ENCODE data around the gene PRKAA2.

Gene PRKAA2

DNA sequence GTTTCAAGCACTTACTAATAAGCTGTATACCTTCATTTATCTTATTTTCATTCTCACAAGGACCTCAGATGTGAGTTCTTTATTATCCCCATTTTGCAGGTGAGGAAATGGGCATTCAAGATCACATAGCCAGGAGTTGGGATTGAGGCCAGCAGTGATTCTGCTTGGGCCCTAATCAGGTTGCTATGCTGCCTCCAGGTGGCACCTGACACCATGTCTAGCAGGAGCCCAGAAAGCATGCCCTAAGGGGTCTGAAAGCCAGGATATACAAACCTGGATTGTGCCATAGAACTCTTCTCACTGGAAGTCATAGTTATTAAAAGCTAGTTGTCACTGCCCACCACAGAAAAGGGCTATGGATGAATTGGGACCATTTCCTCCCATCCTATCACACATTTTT is 113.0 kb downstream of the PRKAA2 start:
- TF ChIP-seq, protein P1, sequence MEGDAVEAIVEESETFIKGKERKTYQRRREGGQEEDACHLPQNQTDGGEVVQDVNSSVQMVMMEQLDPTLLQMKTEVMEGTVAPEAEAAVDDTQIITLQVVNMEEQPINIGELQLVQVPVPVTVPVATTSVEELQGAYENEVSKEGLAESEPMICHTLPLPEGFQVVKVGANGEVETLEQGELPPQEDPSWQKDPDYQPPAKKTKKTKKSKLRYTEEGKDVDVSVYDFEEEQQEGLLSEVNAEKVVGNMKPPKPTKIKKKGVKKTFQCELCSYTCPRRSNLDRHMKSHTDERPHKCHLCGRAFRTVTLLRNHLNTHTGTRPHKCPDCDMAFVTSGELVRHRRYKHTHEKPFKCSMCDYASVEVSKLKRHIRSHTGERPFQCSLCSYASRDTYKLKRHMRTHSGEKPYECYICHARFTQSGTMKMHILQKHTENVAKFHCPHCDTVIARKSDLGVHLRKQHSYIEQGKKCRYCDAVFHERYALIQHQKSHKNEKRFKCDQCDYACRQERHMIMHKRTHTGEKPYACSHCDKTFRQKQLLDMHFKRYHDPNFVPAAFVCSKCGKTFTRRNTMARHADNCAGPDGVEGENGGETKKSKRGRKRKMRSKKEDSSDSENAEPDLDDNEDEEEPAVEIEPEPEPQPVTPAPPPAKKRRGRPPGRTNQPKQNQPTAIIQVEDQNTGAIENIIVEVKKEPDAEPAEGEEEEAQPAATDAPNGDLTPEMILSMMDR (IDR thresholded peaks at IDR 0.05; ENCODE audit: insufficient read depth, low read length, poor library complexity, severe bottlenecking) = peak; percentile 9
- no peaks in the 10 kb centered on the region for H3K27me3 ChIP-seq (replicated peaks; ENCODE audit: control insufficient read depth, insufficient read depth, low read length)
- DNase-seq (ENCODE audit: extremely low read depth, insufficient read length) = no peak
- H3K4me3 ChIP-seq (replicated peaks; ENCODE audit: low read depth, low read length) = no peak overlapping the region
- H3K36me3 ChIP-seq (ENCODE audit: control insufficient read depth, insufficient read depth, low read length) = no peaks in the 10 kb centered on the region

DNA sequence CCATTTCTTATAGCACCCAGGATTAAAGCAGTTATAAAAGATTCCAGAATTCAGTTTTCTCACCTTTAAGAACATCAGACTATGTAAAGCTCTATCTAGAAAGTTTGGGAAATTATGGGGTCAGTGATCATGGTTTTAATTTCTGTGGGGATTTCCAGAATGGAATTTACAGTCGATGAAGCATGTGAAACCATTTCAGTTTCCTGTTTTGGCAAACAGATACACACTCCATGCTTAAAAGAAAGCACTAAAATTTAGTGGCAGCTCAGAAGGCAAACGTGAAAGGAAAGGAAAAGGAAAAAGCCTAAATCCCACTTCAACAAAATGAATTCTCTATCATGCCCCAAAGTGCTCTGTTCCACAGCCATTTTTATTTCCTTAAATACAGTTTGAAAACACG is 113.7 kb downstream of the PRKAA2 start:
- Histone ChIP-seq H3K27me3 (replicated peaks; ENCODE audit: control insufficient read depth, insufficient read depth, low read length) (no peaks in the 10 kb centered on the region), H3K36me3 (ENCODE audit: control insufficient read depth, insufficient read depth, low read length) (no peaks in the 10 kb centered on the region), H3K4me3 (replicated peaks; ENCODE audit: low read depth, low read length) (no peak overlapping the region)
- TF ChIP-seq, protein P1 (IDR thresholded peaks at IDR 0.05; ENCODE audit: insufficient read depth, low read length, poor library complexity, severe bottlenecking) = no peak
- peak; percentile 3 for DNase-seq (ENCODE audit: extremely low read depth, insufficient read length)

Measured in GM06990 (cell line).